Measurements from ENCODE around the gene FSIP1. TPM values are rescaled to one million over a fixed set of nuclear protein-coding genes. Genes with fewer than 3 reads are reported as not detected.

FSIP1 gene
- total RNA-seq, result 1 to 10 TPM in 1 of 2 donors, under 1 TPM in 1; 0.77 to 1.7 TPM
- polyA plus RNA-seq (2013, experiment 1 of 2), result 2.6 TPM
- 2.2 TPM for polyA plus RNA-seq (2013, experiment 2 of 2)
- long read RNA-seq, experiment 1, result 0 reads
- long read RNA-seq, experiment 2, partial matches to known transcripts, result 1 of 1 reads
- long read RNA-seq, experiment 2, other reads (novel, unspliced or antisense), result 0 of 1 reads
- long read RNA-seq, experiment 3, partial matches to known transcripts, result 8 of 173 reads
- long read RNA-seq, experiment 3, other reads (novel, unspliced or antisense), result 165 of 173 reads
- long read RNA-seq, experiment 4, partial matches to known transcripts, result 1 of 3 reads
- long read RNA-seq, experiment 4, other reads (novel, unspliced or antisense), result 1 of 3 reads

GRCh38 chr15:39782441-39783138, at the start of gene FSIP1:
Gene FSIP1 (minus strand): TSS chr15:39782841. CDS start chr15:39776524, 6,317 bp downstream.
- Mint-ChIP-seq H3K9me3 (peaks cover 4% of the 10 kb centered on the region), H3K36me3 (ENCODE audit: low read depth) (no peaks in the 10 kb centered on the region), H3K27me3 (ENCODE audit: insufficient read depth) (no peaks in the 10 kb centered on the region), H3K4me1 (peaks cover 42% of the 10 kb centered on the region), H3K4me3 (peak within 1 kb of the TSS; percentile 93), H3K27ac (peak within 1 kb of the TSS; percentile 97)
- Histone ChIP-seq H3K9me3 (ENCODE audit: control insufficient read depth, low read length) (no peaks in the 10 kb centered on the region), H3K4me1 (ENCODE audit: control insufficient read depth, insufficient read depth, low read length) (no peaks in the 10 kb centered on the region), H3K9ac (ENCODE audit: extremely low read depth, low read length, poor library complexity, severe bottlenecking) (peak within 1 kb of the TSS; percentile 90), H3K4me3 (ENCODE audit: low read length) (peak within 1 kb of the TSS; percentile 99), H3K27ac (ENCODE audit: low read depth, low read length) (peak within 1 kb of the TSS; percentile 86), H3K36me3 (ENCODE audit: control insufficient read depth, insufficient read depth, low read length) (no peaks in the 10 kb centered on the region), H3K27me3 (ENCODE audit: control insufficient read depth, insufficient read depth, low read length, poor library complexity, severe bottlenecking) (no peaks in the 10 kb centered on the region)
- WGBS, 2 experiments (ENCODE audit: insufficient coverage in 1 of 2, insufficient read length in 1 of 2), result 0 to 1% methylated on average over 14 to 62 of the region's 64 CpGs
- TF ChIP-seq, protein P1, sequence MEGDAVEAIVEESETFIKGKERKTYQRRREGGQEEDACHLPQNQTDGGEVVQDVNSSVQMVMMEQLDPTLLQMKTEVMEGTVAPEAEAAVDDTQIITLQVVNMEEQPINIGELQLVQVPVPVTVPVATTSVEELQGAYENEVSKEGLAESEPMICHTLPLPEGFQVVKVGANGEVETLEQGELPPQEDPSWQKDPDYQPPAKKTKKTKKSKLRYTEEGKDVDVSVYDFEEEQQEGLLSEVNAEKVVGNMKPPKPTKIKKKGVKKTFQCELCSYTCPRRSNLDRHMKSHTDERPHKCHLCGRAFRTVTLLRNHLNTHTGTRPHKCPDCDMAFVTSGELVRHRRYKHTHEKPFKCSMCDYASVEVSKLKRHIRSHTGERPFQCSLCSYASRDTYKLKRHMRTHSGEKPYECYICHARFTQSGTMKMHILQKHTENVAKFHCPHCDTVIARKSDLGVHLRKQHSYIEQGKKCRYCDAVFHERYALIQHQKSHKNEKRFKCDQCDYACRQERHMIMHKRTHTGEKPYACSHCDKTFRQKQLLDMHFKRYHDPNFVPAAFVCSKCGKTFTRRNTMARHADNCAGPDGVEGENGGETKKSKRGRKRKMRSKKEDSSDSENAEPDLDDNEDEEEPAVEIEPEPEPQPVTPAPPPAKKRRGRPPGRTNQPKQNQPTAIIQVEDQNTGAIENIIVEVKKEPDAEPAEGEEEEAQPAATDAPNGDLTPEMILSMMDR (conservative IDR thresholded peaks at IDR 0.05), result no peak
- DNase-seq, result peak; percentile 99

DNA sequence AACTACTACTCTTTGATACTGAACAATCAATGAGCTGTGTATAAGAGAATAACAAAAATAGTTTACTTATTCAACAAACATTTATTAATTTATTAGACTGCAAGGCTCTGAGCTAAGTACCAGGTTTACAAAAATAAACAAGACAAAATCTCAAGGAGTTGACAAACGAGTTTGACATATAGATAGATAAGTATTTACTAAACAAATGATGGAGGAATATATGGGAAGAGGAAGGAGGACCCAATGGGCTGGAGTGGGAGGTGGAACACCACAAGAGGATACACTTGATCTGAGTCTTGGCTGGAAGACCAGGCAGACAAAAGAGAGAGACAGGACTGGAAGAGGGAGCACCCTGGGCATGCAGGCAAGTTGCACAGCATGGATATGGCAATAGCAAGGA, 47.5 kb upstream of the FSIP1 start:
- Mint-ChIP-seq H3K4me3 (no peak overlapping the region), H3K4me1 (peaks cover 18% of the 10 kb centered on the region), H3K27ac (no peak overlapping the region), H3K9me3 (no peaks in the 10 kb centered on the region), H3K36me3 (ENCODE audit: low read depth) (no peaks in the 10 kb centered on the region), H3K27me3 (ENCODE audit: insufficient read depth) (no peaks in the 10 kb centered on the region)
- 85% methylated on average over 1 of the region's 1 CpG; no CpG with 5 or more reads in 1 of the 2 experiments for WGBS, 2 experiments (ENCODE audit: insufficient coverage in 1 of 2, insufficient read length in 1 of 2)
- TF ChIP-seq, protein P1 (conservative IDR thresholded peaks at IDR 0.05), result no peak
- Histone ChIP-seq H3K9ac (ENCODE audit: extremely low read depth, low read length, poor library complexity, severe bottlenecking) (no peak overlapping the region), H3K36me3 (ENCODE audit: control insufficient read depth, insufficient read depth, low read length) (no peaks in the 10 kb centered on the region), H3K4me1 (ENCODE audit: control insufficient read depth, insufficient read depth, low read length) (peaks cover 2% of the 10 kb centered on the region), H3K27me3 (ENCODE audit: control insufficient read depth, insufficient read depth, low read length, poor library complexity, severe bottlenecking) (no peaks in the 10 kb centered on the region), H3K4me3 (ENCODE audit: low read length) (no peak overlapping the region), H3K9me3 (ENCODE audit: control insufficient read depth, low read length) (no peaks in the 10 kb centered on the region), H3K27ac (ENCODE audit: low read depth, low read length) (no peak overlapping the region)
- DNase-seq, result no peak

DNA sequence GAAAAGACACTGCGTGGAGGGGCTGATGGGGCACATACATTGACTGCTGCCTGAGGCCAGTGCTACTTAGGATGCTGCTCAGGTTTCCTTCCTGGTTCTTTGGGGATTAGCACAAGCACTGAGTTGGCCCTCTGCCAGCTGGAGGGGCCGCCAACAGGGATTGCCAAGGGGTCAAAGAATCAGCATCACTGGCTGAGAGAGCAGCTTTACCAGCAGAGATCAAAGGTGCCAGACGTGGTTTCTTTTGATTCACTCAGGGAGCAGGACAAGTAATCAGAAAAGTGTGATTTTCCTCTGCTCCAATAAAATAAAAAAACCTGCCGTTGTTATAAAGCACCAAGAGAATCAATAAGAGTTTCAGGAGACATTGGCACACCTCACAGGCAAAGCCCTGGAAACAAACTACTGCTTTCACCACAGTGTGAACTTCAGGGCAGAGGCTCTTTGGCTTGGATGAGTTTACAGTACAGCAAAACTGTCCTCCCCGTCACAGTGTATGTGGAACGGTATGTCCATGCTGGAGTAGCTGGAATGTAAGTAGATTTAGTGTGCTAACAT, 45.8 kb upstream of the FSIP1 start:
- Mint-ChIP-seq H3K27ac (no peak overlapping the region), H3K4me3 (no peak overlapping the region), H3K9me3 (peaks cover 6% of the 10 kb centered on the region), H3K27me3 (ENCODE audit: insufficient read depth) (no peaks in the 10 kb centered on the region), H3K4me1 (peaks cover 18% of the 10 kb centered on the region), H3K36me3 (ENCODE audit: low read depth) (peaks cover 6% of the 10 kb centered on the region)
- Histone ChIP-seq H3K36me3 (ENCODE audit: control insufficient read depth, insufficient read depth, low read length) (no peaks in the 10 kb centered on the region), H3K9me3 (ENCODE audit: control insufficient read depth, low read length) (no peaks in the 10 kb centered on the region), H3K4me3 (ENCODE audit: low read length) (no peak overlapping the region), H3K27me3 (ENCODE audit: control insufficient read depth, insufficient read depth, low read length, poor library complexity, severe bottlenecking) (no peaks in the 10 kb centered on the region), H3K27ac (ENCODE audit: low read depth, low read length) (no peak overlapping the region), H3K9ac (ENCODE audit: extremely low read depth, low read length, poor library complexity, severe bottlenecking) (no peak overlapping the region), H3K4me1 (ENCODE audit: control insufficient read depth, insufficient read depth, low read length) (peaks cover 2% of the 10 kb centered on the region)
- peak; percentile 53 for DNase-seq
- 87 to 88% methylated on average over 6 of the region's 6 CpGs for WGBS, 2 experiments (ENCODE audit: insufficient coverage in 1 of 2, insufficient read length in 1 of 2)
- TF ChIP-seq, protein P1 (conservative IDR thresholded peaks at IDR 0.05), result no peak
